GM21619 (cell line): ENCODE data around the gene COQ2.
A peak's percentile ranks its signal among the peaks of the same experiment; 100 is the strongest.
"Not testable (repeated sequence)": the region's sequence is repeated elsewhere in the genome, so short reads cannot be mapped to it uniquely, and the experiment has no call there.

Experiments
- ATAC-seq: cut with Tn5 transposase; IDR thresholded peaks from one replicate; pipeline ENCODE4 v1.9.1; 2021; ENCODE audit not compliant: unreplicated experiment

The COQ2 gene

DNA sequence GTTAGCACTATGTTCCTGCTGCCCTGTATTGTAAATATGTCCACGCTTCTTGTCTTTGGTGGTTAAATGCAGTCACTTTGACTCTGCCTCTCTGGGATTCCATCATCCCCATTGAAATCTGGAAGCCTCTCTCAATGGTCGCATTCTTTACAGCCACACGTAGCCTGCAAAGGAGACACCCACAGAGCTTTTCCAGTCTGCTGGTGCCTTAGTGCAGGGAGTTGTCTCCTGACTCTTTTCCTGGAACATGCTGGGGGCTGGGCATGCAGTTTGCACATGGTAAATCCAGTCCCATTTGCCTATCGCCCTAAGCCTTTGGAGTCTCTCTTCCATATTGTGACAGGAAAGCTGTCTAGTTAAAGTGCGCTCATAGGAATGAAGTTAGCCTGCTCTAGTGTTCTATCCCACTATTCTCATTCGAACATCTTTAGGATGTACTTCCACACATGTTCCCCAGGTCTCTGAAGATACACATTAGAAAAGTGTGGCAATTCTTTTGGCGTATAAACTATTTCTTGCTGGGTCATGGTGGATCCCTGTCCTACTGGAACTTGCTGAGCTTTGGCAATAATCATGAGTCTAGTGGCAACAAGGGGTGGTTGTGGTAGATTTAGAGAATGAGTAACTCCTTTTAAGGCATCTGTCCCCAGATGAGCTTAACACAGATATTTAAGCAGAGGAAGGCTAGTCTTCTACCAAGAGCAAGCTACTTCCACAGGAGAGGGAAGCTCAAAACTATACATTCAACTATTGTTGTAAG lies 33.7 kb downstream of the COQ2 start:
- no peak for ATAC-seq

DNA sequence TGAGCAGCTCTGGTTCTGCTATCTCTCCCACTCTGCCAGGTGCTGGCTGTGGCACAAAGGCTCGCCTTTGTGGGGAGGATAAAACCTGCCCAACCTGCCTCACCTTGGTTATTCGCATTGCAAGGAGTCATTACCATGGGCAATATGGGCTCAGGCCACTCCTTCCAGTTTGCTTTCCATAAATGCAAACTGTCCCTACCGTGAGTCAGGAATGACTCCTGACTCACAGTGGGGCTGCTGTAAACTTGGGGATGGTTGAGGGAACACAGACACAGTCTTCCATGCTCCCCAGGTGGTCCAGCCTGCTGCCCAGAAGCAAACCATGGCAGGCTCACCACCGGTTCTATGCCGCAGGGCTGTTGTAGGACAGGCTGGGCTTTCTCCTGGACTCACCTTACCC lies 36.1 kb downstream of the COQ2 start:
- no peak for ATAC-seq

- no peak for ATAC-seq
These were observed 36.9 kb downstream of the COQ2 start for GRCh38 chr4:83247415-83248357.

DNA sequence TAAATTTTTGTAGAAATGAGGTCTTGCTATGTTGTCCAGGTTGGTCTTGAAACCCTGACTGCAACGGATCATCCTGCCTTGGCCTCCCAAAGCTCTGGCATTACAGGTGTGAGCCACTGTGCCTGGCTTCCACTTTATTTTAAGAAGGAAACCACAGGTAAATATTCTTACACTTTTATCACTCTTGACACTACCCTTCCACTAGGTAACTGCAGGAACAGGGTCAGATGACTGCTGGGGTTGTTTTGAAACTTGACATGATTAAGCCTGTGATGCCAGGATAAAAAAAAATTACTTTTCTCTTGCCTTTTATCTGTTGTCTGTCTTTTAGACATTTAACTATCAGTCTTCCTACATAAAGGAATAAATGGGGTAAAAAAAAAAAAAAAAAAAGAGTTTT lies 43.5 kb downstream of the COQ2 start:
- ATAC-seq = no peak

DNA sequence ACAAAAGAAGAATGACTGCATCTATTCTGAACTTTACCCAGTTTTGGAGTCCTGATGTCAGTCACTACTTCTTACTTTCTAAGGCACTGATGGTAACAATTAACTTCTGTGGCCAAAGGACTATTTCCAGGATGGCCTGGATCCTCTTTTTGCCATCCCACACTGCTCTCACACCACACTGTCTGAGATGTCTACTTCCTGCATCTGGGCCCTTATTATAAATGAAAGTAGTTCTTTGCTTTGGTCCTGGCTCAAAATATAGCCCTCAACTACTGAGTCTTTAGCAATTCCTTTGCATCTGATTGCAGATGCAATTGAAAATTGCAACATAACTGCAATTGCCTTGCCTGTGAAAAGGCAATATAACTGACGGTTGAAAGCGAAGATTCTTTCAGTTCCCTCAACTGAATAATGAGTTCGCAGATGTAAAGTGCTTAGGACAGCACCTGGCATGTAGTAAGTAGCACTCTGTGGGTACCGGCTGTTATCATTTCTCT lies 44.2 kb downstream of the COQ2 start:
- ATAC-seq = peak; percentile 91

DNA sequence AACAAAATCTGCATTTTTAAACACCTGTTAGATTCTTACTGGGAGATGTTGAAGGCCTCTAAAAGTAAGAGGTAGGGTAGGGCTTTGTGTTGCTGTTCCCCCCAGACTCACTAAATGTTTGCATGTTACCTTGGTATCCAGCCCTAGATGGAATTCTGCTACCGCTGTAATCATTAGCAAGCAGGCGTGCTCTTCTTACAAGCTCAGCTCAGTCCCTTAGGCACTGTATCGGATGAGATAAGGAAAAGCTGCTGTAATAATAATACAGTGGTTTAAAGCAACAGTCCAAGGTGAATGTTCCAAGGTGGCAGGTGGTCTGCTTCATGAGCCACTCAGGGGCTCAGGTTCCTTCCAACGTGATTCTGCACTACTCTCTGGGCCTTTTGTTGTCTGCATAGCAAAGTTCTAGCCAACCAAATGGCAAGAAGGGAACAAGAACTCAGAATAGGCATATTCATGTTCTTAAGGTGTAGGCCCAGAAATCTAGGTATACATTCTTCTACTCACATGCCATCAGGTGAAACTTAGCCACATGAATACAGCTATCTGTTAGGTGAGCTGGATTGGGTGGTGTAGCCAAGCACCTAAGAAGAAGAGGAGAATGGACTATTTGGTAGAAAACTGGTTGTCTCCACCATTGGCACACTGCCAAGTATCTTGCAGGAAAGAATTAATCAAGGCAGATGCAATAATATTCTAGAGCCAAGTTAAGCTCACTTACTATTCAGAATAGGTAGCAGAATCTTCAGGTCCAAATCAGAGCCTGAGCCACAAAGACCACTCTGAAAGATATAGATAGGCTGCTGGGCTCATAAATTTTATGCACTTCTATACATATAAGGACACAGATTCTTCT lies 46.0 kb downstream of the COQ2 start:
- no peak for ATAC-seq

DNA sequence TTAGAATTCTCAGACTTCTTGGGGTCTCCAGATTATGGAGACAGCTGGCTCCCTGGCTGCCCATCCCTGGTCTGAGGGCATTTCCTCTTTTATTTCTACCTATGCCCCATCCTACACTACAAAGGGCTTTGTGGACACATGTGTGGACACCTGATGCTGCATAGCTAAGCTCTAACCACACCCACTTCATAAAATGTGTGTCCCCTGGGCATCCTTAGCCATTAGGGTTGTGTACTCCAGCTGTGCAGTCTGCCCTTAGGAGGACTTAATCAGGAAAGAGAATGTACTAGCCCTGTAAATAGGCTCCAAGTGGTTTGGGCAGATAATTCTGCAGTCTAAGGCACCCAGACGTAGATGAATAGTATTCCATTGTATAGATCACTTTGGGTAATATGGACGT lies 47.0 kb downstream of the COQ2 start:
- ATAC-seq = no peak

DNA sequence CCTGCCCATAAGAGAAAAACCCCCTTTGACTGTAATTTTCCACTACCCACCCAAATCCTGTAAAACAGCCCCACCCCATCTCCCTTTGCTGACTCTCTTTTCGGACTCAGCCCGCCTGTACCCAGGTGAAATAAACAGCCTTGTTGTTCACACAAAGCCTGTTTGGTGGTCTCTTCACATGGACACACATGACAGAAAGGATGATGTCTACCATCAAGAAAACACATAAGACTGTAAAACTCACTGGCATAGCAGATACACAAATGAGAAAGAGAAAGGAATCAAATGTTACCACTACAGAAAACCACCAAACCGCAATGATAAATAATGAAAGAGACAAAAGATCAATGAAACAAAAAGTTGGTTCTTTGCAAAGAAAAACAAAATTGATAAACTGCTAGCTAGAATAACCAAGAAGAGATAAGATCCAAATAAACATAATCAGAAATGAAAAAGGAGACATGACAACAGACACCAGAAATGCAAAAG lies 48.9 kb downstream of the COQ2 start:
- ATAC-seq = not testable (repeated sequence)

DNA sequence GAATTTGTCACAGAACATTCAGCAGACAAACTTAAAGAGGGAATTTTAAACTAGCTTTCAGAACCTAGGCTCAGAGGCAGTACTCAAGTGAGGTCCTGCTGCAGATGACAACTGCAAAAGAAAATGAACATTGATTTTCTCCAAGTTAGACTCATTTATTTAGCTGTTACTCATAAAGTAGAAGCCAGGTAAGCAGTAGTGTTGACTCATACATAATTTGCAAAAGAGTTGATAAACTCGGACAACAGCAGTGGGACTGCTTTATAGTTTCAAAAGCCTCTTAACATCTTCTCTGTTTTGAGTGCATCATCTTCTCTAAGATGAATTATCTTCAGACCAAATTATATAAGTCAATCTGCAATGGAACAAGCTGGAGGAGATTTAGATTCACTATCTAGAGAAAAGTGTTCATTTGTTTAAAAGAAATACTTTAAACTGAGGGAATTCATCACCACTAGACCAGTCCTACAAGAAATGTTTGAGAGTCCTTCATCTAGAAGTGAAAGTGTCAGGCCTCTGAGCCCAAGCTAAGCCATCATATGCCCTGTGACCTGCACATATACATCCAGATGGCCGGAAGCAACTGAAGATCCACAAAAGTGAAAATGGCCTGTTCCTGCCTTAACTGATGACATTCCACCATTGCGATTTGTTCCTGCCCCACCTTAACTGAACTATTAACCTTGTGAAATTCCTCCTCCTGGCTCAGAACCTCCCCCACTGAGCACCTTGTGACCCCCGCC lies 49.5 kb downstream of the COQ2 start:
- ATAC-seq = no peak

GRCh38 chr4:83234387-83234786 lies 50.2 kb downstream of the COQ2 start:
- not testable (repeated sequence) for ATAC-seq

- no peak for ATAC-seq
These were observed 52.5 kb downstream of the COQ2 start for GRCh38 chr4:83232082-83232481.

GRCh38 chr4:83231620-83232076 lies 53.0 kb downstream of the COQ2 start:
- ATAC-seq = peak; percentile 78

DNA sequence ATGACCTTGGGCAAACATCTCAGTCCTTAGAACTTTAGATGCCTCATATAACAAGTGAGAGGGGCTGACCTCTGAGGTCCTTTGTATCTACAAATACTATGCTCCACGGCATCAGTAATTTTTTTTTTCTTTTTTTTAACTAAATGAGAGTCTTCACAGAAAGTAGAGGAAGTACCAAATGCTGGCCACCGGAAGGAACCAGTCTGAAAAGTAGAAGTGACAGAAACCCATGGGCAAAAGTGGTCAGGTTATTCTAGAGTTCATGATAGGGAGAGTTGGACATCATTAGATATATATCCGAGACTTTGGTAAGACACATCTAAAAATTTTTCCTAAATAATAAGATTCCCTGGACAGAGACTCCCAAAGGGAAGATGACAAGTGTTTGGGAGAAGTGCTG lies 53.7 kb downstream of the COQ2 start:
- no peak for ATAC-seq

- no peak for ATAC-seq
These were observed 54.8 kb downstream of the COQ2 start for GRCh38 chr4:83229791-83230190.

DNA sequence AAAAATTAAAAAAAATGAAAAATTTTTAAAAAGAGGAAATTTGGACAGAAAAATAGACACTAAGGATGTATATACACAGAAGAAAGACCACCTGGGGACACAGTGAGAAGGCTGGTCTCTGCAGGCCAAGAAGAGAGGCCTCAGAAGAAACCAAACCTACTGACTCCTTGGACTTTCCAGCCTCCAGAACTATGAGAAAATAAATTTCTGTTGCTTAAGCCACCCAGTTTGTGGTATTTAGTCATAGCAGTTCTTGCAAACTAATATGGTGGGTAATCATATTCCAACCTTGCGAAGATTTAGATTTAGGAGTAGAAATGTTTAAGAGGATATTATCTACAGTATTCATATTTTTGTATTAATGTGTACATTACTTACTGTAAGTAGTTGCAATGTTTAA lies 56.4 kb downstream of the COQ2 start:
- no peak for ATAC-seq

GRCh38 chr4:83224502-83225197 lies 59.9 kb downstream of the COQ2 start:
- ATAC-seq = no peak

- ATAC-seq = no peak
These were observed 60.8 kb downstream of the COQ2 start for GRCh38 chr4:83223781-83224180.

DNA sequence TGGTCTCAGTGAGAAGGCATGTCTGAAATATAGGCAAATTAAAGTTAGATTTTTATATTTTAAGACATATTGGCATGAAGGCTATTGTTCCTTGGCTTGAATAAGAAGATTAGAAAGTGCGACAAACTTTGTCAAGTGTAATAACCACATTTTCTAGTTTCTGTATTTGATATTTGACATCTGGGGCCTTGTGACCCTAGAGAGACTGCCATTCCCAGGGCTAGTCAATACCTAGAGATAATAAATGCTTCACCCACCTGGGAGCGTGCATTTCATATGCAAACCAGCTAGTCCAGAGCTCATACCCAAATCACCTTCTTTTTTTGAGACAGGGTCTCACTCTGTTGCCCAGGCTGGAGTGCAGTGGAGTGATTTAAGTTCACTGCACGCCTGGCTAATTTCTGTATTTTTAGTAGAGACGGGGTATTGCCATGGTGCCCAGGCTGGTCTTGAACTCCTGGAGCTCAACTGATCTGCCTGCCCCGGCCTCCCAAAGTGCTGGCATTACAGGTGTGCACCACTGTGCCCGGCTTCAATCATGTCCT lies 62.6 kb downstream of the COQ2 start:
- peak; percentile 36 for ATAC-seq
